Right lobe of liver (tissue), 4 donors: ENCODE measurements around the gene HHAT.

Source experiments
- CTCF ChIP-seq, 4 donors: fragments of 200-600 bp in 3 of 4; fragments of 450-650 bp in 1 of 4; IDR thresholded peaks; one replicate each; pipeline versions ENCODE4 v1.5.1 to v1.8.0; 2016 to 2022; ENCODE audit warnings: antibody characterized with exemption in 4 of 4, mild to moderate bottlenecking in 2 of 4
- POLR2A ChIP-seq: fragments of 450-650 bp; IDR thresholded peaks from one replicate; pipeline ENCODE4 v1.6.1; 2017; ENCODE audit warnings: antibody characterized with exemption, mild to moderate bottlenecking
- donor health status: DM: no; HTN: no; CAD: no.
- donor health status: DM: no; HTN: no; CAD: no.
- donor health status: DM: no; HTN: yes; CAD: no.

DNA sequence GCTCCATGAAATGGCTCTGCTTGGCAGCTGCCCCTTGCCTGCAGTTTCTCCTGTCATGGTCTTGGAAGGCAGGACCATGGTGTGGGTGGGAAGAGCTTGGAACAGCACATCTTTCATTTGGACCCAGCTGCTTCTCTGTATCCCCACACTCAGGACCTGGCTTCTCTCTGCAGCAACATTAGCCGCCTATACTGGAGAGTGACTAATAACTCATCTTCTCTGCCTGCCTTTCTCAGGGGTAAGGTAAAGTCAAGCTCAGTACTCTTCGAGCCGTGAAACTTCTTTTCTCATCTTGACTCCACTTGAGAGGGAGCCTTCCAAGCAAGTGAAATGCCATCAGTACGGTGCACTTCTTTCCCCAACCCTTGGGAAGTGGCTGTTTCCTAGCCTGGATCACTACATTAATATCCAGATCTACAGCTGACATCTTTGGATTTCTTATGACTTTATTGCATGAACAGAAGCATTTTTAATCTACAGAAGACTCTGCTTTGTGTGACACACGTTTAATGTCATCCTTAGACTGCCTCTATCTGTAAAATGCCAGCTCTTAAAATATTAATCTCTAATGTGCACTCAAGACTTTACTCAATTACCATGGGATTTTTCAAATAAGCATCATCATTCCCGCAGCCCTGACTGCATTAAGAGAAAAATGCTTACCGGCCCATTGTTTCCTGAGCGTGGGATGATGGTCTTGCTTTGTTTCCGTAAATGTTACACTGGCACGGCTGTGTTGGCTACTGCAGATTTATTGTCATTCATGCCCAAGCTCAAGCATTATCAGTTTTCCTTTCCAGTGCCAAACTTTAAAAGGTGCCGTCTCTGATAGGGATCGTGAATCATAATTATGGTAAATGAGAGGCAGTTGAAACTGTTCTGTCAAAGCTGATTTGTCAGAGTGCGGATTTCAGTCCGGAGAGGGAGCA, 242.9 kb downstream of the HHAT start:
- TF ChIP-seq CTCF (IDR thresholded peaks at IDR 0.05) (no peak), POLR2A (no peak)
